HG03045 (cell line): ENCODE results near the gene UBE2E3.
"Not testable (repeated sequence)": the region's sequence is repeated elsewhere in the genome, so short reads cannot be mapped to it uniquely, and the experiment has no call there.

Experiments used
- ATAC-seq: cut with Tn5 transposase; IDR thresholded peaks from one replicate; pipeline ENCODE4 v1.9.1; 2021; ENCODE audit warnings: mild to moderate bottlenecking, moderate library complexity; ENCODE audit not compliant: unreplicated experiment

UBE2E3 gene

GRCh38 chr2:181073896-181074295 is 93.5 kb downstream of the UBE2E3 start:
- ATAC-seq = no peak

GRCh38 chr2:181074457-181074856 is 94.1 kb downstream of the UBE2E3 start:
- ATAC-seq = no peak

GRCh38 chr2:181076658-181077057 is 96.3 kb downstream of the UBE2E3 start:
- ATAC-seq = no peak

GRCh38 chr2:181077128-181077709 is 96.8 kb downstream of the UBE2E3 start:
- peak; percentile 79 for ATAC-seq

- no peak for ATAC-seq
Observed at GRCh38 chr2:181083140-181083539, 102.7 kb downstream of the UBE2E3 start.

GRCh38 chr2:181085734-181086133 is 105.3 kb downstream of the UBE2E3 start:
- ATAC-seq = no peak

- ATAC-seq = not testable (repeated sequence)
Observed at GRCh38 chr2:181091920-181092319, 111.5 kb downstream of the UBE2E3 start.

GRCh38 chr2:181095486-181095885 is 115.1 kb downstream of the UBE2E3 start:
- no peak for ATAC-seq

GRCh38 chr2:181103659-181104058 is 123.3 kb downstream of the UBE2E3 start:
- ATAC-seq = no peak

- ATAC-seq = no peak
Observed at GRCh38 chr2:181104512-181105115, 124.2 kb downstream of the UBE2E3 start.

GRCh38 chr2:181105562-181105961 is 125.2 kb downstream of the UBE2E3 start:
- no peak for ATAC-seq

GRCh38 chr2:181106229-181106628 is 125.8 kb downstream of the UBE2E3 start:
- ATAC-seq = no peak

- ATAC-seq = peak; percentile 96
Observed at GRCh38 chr2:181106789-181107627, 126.6 kb downstream of the UBE2E3 start.

- no peak for ATAC-seq
Observed at GRCh38 chr2:181107628-181107945, 127.2 kb downstream of the UBE2E3 start.

- ATAC-seq = no peak
Observed at GRCh38 chr2:181111059-181111458, 130.7 kb downstream of the UBE2E3 start.

GRCh38 chr2:181112916-181113315 is 132.5 kb downstream of the UBE2E3 start:
- no peak for ATAC-seq
